OCI-LY3 (cell line): ENCODE measurements around the gene UNC13C.

Experiments
- EZH2phosphoT487 ChIP-seq: fragments of 200-600 bp; shearing (Covaris generic); IDR thresholded peaks from 2 replicates; pipeline ENCODE4 v1.6.1; 2018; ENCODE audit warnings: antibody characterized with exemption, mixed run types, low read depth
- TF ChIP-seq, protein P1 (sequence below): fragments of 200-600, 300-600 bp; sonication (generic); IDR thresholded peaks from 2 replicates; pipeline ENCODE4 v1.5.1; 2014; ENCODE audit warnings: antibody characterized with exemption, low read length, low read depth

DNA sequence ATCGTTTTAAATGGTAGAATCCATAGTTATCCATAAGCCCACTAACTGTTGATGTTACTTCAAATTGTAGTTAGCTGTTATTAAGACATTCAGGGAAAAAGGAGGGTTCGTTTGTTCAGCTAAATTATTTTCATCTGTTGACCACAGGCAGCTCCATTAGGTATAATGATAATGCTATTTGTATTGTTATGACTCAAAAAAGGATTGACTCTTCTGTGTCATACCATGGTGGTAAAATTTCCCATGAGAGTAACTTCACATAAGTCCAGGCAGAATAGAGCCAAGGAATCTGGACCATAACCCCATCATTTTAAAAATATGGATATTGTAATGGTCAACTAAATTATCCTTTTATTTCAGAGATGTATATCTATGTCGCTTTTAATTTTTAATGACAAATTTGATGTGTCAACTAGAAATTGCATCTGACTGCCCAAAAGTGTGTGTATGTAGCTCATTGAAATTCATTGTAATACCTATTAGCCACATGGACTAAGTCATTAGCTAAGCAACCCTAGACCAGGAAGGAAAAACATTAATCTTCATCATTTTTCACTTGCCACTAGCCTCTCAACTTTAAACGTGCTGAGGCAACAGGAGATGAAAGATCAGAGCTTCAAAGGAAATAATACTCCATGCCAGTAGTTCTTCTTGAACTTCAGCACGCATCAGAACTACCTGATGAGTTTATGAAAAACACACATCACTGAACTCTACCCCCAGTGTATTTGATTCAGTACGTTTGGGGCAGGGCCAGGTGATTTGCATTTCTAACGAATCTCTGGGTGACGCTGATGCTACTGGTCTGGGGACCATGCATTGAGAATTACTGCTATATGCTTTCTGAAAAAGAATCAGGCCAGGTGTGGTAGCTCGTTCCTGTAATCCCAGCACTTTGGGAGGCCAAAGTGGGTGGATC is 537.7 kb downstream of the UNC13C start:
- TF ChIP-seq, protein P1, sequence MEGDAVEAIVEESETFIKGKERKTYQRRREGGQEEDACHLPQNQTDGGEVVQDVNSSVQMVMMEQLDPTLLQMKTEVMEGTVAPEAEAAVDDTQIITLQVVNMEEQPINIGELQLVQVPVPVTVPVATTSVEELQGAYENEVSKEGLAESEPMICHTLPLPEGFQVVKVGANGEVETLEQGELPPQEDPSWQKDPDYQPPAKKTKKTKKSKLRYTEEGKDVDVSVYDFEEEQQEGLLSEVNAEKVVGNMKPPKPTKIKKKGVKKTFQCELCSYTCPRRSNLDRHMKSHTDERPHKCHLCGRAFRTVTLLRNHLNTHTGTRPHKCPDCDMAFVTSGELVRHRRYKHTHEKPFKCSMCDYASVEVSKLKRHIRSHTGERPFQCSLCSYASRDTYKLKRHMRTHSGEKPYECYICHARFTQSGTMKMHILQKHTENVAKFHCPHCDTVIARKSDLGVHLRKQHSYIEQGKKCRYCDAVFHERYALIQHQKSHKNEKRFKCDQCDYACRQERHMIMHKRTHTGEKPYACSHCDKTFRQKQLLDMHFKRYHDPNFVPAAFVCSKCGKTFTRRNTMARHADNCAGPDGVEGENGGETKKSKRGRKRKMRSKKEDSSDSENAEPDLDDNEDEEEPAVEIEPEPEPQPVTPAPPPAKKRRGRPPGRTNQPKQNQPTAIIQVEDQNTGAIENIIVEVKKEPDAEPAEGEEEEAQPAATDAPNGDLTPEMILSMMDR, result no peak
- no peak for TF ChIP-seq EZH2phosphoT487
